ENCODE data around the gene SORL1.

Gene SORL1

DNA sequence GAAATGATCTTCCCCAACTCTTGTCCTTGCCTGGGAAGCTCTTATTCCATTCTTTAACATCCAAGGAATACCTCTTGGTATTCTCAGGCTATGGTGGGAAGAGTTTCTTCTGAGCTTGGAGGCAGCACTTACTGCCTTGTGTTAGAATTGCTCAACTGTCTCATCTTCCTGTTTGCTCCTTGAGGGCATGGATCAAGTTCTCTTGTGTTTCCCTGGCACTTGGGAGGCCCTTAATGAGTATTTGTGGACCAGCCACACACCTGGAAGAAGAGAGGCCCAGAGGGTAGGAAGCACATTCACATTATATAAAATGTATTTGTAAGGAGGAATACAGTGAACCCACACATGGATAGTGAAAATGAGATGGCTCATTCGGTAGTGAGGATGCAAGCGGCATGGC lies 4.0 kb downstream of the SORL1 start:
- DNase-seq, result no peak

DNA sequence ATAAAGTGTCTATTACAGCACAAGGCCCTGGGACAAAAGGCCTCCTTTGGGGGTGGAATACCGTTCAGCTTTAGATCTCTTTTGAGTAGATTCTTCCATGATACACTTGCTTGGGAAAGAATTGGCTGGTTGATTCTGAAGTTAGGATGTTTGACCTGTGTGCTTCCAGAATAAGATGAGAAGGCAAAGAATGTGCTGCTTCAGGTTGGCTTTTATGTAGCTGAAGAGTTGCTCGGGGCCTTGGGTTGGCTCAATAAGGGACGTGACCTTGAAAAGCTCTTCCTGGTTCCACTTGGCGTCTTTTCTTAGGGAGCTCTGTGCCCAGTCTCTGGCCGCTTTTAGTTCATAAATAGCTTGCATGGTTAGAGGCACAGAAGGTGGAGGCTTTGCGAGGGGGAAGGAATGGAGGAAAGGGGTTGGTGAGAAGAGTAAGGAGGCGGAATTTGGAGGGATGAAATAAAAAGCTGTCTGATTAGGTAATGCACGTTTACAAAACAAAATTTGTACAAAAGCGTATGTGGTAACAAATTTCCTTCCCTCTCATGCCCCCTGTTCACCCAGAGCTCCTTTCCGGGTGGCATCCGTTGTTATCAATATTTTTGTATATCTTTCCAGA lies 4.8 kb downstream of the SORL1 start:
- no peak for DNase-seq

DNA sequence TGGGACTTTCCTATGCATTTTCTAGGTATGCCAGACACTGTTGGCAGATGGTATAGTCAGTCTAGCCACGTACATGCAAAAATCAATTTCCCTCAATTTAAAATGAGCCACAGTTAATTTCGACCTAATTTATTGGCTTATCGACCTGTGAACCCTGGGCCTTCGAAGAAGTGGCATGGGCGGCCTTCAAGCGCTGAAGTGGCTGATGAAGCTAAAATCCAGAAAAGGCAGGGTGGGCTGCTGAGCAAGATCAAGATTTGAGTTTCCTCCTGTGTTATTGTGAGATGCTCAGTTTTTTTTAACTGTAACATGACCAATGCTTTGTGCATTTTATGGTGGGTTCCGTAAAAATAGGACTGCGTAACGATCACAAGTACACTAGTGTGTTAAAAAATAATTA lies 6.4 kb downstream of the SORL1 start:
- DNase-seq, result no peak

DNA sequence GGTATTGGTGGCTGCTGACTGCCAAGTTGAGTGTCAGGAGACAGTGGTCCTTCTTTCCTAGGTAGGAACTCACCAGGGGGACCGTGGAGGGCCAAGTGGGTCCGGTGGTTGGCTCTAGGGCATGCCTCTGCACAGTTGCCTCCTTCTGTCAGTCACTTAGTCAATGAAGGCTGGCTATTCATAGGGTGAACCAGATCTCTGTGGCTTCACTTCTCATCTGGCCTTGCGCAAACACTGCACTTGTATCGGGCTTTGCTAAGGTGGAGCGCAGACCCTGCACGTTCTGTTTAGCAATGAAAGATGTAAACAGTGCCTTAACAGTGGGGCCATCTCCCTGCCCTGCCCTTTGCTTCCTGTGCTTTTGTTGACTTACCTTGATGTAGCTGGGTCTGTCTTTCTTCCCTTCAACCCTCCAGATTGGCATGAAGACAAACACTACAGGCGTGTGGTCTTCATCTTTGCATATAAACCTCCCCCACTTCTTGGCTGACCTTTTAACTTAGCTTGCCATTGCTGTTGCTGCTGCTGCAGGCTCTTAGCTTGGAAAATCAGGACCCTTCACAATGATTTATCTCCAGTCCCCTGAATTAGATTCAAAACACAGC lies 7.4 kb downstream of the SORL1 start:
- no peak for DNase-seq

DNA sequence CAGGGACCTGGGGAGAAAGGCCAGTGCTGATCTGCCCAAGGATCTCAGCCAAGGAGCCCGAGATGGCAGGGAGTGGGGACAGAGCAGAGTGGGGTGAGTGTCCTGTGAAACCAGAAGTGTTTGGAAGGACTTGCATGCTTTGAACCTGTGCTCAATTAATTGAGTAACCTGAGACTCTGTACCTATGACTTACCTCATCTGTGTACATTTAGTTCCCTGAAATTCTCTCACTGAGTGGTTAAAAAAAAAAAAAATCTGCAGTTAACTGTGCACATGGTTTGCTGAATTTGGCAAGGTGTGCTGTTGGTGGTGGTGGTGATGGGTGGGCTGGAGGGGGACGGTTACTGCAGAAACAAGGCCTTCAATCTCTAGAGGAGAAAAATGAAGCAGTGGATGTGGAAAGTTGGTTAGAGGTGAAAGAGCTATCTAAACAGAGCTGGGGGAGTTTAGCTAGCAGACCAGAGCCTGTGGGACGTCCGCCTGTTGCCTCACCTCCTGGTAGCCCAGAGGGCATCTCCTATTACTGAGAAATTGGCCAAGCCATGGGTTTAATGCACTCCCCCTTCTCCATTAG lies 8.9 kb downstream of the SORL1 start:
- no peak for DNase-seq

DNA sequence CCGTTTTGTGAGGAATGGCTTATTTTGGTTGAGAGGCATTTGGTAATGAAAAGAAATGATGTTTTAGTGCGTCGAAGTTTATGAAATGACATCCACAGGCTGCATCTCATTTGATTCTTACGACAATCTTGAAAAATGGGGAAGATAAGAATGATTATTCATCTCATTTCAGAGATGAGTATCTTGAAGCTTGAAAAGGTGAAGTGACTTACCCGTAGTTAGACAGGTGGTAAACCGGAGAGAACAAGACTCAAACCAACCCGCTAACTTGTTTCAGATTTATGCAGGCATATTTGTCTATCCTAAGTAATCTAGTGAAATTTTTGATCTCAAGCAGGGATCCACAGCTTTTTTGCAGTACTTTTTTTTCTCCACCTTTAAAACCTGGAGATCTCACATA lies 9.7 kb downstream of the SORL1 start:
- no peak for DNase-seq

DNA sequence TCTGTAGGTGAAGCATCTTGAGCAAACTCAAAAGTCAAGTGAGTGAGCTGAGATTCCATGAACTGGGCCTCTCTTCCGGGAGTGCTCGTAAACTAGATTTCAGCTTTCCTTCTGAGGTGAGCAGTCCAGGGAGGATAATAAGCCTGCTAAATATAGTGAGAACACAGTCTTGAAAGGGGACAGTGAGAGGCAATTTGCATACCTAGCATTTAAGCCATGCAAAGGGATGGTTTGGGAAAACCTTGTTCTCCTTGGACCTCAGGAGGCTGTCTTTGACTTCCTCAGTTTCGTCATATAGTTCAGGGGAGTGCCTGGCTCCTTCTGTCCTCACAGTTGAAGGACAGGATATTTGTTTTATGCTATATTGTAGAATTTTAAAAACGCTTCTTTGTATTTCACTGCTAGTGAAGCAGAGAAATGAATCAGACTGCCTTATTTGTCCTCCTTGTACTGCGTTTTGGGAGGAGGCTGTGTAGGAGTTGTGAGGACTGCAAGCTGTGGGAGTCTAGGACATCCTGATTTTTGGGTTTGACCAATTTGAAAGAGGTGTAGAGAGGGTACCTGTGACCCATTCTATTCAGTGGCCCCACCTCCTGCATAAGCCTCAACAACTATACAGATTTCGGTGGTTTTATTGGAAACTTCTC lies 11.7 kb downstream of the SORL1 start:
- no peak for DNase-seq

DNA sequence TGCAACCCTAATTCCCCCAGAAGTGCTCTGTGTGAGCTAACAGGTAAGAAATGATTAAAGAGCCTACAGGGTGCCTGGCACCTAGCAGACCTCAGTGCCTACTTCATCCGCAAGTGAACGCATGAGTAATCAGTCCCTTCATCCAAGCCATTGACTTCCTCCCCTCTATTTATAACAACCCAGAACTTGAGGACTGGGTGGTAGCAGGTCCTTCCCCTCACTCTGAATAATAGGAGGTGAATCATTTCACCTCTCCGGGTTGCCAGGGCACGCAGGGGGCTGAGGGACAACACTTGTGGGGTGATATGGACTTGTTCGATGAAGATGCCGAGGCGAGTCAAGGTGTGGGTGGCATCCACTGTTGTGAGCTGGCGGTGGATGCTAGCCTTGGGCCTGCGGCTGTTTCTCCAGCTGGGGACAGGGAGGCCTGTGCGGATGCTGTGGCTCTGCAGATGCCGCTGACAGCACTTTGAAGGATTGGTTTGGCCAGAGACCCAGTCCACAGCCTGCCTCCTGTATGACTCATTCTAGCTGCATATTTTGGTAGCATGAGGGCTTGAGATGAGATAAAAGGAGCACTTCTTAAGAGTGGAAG lies 12.3 kb downstream of the SORL1 start:
- DNase-seq, result peak; percentile 90

DNA sequence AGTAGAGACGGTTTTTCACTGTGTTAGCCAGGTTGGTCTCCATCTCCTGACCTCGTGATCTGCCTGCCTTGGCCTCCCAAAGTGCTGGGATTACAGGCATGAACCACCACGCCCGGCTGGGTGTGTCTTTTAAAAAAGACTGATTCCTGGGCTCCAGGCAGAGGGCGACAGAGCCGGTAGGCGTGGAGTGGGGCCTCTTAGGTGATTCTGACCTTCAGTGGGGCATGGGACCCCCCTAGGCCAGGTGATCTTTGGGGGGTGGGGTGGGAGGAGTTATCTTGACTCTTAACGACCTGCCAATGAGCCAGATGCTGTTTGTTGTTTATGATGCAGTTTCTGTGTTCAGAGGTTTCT lies 13.6 kb downstream of the SORL1 start:
- DNase-seq, result no peak

DNA sequence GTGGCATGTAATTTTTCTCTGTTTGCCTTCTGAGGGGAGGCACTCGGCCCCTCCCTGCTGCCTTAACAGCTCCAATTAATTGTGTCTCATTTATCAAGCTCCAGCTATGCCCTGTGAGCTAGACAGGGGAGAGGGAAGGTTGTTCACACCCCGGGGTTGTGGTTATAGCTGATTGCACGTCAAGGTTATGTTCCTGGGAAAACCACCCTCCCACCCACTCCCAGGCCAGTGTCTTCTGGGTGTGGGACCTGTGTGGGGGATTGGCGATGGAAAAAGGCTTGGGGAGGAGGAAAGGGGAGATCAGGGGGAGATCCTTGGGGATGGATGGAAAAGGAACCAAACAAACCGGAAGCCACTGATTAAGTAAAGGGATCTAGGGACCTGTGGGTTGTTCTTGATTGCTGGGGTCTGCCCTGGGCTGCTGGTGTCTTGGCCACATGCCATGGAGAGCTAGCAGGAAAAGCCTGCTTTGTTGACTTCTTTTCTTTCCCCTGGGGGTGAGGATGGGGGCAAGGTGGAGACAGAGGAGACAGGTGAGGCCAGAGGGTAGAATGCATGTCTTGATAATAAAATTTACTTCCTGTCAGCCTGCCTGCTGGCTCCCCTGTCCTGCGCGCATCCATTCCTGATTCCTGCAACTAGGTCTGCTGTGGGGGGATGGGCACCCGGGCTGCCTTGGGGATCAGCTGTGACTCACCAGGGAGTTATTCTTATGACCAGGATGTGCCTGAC lies 14.1 kb downstream of the SORL1 start:
- peak; percentile 75 for DNase-seq

DNA sequence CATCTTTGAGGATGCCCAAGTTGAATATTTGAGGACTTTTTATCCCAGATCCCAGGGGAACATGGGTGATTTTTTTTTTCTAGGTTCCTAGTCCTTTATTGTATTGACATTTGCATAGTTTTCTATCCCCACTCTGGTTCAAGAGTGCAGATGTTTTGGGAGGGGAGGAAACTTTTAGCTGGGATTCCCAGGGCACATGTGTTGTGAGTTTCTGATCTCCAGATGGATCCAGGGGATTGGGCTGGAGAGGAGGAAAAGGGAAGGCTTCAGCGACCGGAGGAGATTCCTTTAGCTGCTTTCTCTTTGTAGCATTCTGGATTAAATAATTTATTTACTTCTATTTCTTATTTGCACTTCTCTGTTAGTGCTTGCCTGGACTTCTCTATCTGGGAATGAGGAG lies 15.4 kb downstream of the SORL1 start:
- no peak for DNase-seq

DNA sequence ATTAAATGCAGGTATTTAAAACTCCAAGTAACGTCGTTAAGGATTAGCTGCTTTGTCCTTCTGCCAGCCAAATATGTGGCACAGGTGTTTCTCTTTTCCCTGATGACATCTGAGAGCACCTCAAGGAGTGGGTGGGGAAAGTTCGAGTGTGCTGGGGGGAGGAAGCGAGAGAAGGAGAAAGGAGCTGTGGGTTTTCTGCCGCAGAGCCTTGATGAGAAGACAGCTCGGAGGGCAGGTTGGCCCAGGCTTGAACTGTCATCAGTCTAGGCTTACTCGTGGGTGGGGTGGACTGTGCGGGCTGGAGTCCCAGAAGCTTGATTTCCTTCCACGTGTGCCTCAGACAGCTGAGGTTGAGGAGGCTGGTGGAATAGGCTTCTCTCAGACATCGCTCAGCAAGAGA lies 15.9 kb downstream of the SORL1 start:
- DNase-seq, result peak; percentile 84

DNA sequence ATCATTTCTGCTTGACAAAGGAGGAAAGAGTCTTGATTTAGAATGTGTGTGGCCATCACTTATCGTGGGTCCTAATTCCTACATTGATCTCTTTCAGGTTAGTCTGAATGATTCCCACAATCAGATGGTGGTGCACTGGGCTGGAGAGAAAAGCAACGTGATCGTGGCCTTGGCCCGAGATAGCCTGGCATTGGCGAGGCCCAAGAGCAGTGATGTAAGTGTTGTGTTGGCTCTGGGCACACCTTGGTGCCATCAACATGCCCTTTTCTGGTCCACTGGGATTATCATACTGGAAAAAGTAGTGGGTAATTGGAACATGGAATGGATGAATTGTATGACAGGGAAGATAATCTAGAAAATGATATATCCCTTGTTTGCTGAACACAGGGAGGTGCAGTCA lies 17.8 kb downstream of the SORL1 start:
- DNase-seq, result no peak

DNA sequence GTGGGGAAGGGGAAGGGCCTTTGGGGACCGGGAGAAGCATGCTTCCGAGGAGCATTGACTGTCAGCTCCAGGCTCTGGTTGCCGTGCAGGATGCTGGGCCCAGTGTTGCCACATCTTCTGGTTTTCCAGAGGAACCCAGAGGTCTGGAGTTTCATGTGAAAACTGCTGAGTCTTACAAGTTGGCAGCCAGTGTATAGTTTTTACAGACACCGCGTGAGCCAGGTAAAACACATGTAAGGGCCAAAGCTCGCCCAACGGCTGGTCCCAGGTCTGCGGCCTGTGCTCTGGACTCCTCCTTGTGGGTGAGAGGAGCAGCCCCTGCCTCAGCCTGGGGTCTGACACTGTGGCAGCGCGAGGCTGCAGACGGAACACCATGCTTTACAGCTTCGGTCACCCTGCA lies 19.1 kb downstream of the SORL1 start:
- no peak for DNase-seq

DNA sequence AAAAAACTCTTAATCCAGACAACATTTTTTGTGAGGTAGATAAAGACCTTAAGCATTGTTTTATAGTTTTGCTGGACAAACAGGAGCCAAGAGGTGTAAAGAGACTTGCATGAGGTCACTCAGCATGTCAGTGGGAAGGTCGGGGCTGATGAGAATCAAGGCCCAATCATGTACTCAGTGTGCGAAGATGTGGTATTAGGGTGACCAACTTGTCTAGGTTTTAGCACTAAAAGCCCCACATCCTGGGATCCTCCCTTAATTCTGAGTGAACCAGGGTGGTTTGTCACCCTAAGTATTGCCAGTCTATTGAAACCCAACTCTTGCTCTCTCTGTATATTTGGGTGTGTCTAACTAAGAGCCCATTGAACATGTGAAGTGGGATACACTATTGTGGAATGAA lies 20.2 kb downstream of the SORL1 start:
- DNase-seq, result no peak

DNA sequence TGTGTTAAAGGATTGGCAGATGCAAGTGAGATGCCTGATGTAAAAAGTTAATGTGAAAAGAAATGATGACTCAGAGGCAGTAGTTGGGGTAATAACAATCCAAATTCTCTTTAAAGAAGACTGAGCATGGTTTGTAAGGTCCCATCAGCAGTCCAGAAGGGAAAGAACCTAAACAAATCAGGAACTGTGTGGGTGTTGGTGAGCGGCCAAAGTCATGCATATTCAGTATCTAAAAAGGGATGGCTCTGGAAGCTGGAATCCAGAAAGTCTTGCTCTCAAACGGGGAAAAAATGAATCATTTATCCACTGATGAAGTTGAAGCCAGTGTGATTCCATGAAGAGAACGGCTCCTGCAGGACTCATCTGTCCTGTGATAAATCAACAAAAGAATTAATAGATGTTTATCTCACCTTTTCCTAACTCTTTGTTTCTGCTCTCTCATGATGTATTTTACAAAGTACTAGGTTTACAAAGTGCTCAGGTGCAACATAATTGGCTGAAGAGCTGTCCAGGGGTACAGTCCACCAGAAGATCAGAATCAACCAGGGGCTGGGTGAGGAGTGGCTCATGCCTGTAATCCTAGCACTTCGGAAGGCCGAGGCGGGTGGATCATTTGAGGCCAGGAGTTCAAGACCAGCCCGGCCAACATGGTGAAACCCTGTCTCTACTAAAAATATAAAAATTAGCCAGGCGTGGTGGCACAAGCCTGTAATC lies 21.1 kb downstream of the SORL1 start:
- no peak for DNase-seq

DNA sequence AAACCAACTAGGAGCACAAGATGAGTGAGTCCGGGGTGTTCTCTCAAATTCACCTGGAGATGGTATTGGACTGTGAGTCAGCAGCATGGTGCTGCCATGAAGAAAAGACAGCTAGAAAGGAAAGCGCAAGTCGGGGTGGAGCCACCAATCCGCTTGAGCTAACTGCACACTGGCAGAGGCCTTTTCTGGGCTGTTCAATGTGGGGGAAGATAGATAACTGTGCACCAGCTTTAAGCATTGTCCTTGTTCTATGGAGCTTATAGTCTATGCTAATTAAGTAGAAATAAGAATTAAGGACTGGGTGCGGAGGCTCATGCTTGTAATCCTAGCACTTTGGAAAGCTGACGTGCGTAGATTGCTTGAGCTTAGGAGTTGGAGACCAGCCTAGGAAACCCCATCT lies 22.6 kb downstream of the SORL1 start:
- no peak for DNase-seq

DNA sequence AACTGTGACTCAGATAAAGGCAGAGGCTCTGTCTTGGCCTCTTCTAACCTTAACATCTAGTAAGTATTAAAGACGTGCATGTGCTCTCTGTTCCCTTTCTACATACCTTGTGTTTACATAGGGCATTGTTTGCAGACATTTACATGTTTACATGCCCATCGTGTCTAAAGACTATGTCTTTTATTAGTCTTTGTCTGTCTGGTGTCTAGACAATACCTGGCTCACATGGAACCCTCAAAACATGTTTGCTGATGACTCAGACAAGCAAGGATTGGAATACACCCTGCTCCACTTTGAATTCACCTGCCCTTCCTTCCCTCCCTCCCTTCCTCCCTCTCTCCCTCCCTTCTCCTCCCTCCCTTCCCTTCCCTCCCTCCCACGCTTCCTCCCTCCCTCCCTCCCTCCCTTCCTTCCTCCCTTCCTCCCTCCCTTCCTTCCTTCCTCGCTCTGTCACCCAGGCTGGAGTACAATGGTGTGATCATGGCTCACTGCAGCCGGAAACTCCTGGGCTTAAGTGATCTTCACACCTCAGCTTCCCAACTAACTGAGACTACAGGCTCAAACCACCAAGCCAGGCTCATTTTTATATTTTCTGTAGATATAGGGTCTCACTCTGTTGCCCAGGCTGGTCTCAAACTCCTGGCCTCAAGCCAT lies 24.4 kb downstream of the SORL1 start:
- no peak for DNase-seq

DNA sequence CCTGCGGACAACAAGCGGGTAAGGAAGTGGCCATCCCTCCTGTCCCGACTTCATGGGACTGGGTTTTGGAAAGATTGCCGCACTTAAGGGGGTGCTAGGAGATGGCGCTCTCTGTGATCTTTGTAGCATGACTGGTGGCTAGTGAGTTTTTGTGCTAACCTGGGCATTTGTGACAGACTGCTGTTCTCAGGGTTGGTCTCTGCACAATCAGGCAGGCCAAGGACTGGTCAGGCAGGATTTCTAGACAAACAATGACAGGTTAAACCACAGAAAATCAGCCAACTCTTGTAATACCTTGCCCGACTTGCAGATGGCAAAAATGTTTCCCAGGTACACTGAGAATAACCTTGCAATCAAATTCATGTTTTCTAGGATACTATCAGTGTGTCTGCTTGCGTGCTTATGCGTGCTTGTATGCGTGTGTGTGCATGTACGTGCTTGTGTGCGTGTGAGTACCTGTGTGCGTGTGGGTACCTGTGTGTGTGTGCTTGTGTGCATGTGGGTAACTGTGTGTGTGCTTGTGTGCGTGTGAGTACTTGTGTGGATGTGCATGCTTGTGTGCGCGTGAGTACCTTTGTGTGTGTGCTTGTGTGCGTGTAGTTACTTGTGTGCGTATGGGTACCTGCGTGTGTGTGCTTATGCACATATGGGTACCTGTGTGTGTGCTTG lies 26.2 kb downstream of the SORL1 start:
- no peak for DNase-seq

DNA sequence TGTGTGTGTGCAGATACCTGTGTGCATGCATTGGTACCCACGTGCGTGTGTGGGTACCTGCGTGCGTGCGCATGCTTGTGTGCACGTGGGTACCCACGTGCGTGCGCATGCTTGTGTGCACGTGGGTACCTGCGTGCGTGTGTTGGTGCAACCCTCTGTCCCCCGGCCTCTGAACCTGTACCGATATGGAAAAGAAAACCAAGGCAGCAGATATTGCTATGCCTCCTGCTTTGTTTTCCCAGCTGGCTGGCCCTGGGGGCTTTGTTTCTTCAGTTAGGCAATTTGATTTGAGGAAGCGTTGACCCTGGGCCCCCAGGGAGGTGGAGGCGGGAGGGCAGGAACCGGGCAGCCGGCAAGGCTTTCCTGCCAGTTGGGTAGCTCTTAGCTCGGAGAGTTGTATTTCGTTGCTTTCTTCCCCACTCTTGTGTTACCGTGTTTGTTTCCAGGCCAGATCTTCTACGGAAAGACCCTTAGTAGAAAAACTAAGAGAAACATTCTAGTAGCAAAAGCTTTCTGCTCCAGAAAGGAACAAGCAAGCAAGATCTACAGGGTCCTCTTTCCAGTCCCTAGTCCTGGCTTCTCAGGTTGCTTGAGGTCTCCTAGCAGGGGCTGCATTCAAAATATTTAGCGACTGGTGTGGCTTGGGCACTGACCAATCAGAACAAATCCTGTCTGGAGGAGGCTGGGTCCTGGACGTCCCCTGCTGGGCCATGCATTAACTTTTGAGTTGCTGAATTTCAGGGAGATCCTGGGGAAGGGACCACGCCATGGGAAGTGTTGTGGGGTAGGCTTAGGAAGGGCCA lies 27.0 kb downstream of the SORL1 start:
- DNase-seq, result no peak

Data from activated CD8-positive, alpha-beta memory T cell treated with anti-CD3 and anti-CD28 coated beads, Interleukin-2, amount 50 U/mL, for 48 hours (primary cell).